Left kidney (tissue), 2 donors: ENCODE data around the gene CDK5RAP3. TPM values are rescaled to one million over a fixed set of nuclear protein-coding genes. Genes with fewer than 3 reads are reported as not detected.
"Not testable (repeated sequence)": the region's sequence is repeated elsewhere in the genome, so short reads cannot be mapped to it uniquely, and the experiment has no call there.

Experiments used
- DNase-seq: peaks from one replicate; pipeline ENCODE4 v3.0.0-alpha.2; 2013
- polyA plus RNA-seq: library from polyadenylated mRNA; unstranded; fragments of 120-200 nt; gene quantifications from one replicate; pipeline ENCODE4 v1.2.1, GENCODE V29; 2013; ENCODE audit not compliant: insufficient read length

Gene CDK5RAP3
- polyA plus RNA-seq, 1 donor: 186 TPM

DNA sequence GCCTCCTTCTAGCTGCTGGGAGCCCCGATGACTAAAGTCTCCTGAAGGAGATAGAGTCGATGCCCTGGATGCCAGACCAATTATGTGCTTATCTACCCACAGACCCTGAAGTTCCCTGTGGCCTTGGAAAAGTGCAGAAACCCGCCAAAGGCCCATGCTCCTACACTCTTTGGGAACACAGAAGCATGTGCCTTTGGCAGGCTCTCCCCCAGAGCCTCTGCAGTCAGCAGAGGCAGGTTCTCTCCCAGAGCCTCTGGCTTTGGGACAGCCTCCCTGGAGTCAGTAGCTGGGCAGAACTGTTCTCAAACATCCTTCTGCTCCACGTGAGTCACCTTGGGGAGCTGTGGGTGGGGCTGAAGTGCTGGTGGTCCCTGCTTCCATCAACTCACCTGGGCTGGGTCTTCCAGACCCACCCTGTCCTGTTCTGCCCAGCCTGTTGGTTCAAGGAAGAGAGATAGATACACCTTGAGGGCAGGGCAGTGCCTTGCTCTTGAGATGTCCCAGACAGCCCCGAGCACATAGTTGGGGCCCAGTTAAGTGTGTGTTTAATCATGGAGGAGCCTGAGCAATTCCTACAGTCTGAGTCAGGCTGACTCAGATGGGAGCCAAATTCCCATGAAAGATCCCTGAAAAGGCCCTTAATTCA, 3.2 kb upstream of the CDK5RAP3 start:
- no peak for DNase-seq

DNA sequence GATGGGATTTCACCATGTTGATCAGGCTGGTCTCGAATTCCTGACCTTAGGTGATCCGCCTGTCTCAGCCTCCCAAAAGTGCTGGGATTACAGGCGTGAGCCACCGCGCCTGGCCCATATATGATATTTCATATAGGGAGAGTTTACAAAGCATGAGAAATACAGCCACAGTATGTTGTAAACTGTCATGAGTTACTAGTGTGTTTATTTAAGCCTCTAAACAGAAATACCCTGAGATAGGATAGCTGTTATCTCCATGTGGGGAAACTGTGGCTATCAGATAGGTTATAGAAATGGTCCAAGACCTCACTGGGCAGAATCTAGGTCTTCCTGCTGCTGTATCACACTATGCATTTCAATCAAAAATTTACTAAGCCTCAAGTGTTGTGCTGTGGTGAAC, 2.1 kb upstream of the CDK5RAP3 start:
- DNase-seq: no peak

DNA sequence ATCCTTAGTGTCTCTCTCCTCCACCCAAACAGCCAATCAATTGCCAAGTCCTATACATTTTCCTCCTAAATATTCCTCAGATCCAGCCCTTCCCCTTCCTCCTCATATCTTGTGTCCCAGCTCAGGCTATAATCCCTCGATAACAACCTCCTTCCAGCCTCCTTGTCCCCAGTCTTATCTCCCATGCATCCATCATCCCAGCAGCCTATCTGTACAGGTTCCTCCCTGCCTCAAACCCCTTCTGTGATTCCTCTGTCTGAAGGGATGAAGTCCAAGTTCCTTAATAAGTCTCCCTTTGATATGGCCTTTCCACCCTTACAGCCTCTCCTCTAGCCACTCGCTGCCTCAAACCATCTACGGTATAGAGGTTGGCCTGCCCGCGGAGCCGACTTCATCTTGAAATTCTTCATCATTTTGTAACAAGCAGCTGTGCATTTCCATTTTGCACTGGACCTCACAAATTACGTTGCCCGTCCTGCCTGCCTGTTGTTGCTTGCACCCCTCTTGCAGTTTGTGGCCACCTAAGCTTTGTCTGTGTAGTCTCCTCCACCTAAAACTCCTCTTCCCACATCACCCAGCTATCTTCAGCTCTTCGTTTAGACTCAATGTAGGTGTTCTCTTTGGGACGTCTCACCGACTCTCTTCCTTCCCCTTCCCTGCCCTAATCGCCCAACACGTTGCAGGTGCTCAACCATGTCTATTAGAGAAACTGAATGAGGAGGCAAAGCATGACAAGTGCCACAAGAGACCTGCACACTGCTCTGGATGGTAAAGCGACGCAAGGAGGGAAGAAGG, 786 bp upstream of the CDK5RAP3 start:
- DNase-seq: no peak

DNA sequence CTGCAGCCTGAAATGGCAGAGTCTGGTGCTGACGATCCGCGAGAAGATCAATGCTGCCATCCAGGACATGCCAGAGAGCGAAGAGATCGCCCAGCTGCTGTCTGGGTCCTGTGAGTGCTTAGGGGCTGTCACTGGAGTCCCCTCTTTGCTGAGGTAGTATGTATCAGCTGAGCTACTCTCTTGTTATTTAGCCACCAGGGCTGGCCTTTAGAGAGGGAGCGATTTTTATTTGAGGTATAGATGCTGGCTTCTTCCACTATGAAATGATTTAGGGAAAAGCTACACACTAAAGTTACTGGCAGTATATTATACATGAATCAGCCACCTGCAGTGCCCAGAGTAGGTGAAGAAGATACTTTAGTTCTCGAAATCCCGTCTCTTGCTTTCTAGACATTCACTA, 2.6 kb downstream of the CDK5RAP3 start:
- no peak for DNase-seq

DNA sequence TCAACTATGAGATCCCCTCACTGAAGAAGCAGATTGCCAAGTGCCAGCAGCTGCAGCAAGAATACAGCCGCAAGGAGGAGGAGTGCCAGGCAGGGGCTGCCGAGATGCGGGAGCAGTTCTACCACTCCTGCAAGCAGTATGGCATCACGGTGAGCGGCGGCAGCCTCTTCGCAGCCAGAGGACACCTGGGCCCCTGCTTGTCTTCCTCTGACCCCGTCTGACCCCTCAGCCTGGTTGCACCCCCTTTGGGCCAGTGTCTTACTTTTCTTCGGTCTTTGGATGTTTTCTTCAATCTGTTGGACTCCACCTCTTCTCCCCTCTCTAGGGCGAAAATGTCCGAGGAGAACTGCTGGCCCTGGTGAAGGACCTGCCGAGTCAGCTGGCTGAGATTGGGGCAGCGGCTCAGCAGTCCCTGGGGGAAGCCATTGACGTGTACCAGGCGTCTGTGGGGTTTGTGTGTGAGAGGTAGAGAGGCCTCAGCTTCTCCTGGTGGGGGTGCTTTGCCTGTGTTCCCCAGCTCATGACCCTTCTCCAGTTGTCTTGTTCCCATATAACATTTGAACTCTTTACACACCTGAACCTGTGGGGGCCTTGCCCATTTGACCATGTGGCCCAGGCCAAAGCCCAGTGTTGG, 4.4 kb downstream of the CDK5RAP3 start:
- no peak for DNase-seq

DNA sequence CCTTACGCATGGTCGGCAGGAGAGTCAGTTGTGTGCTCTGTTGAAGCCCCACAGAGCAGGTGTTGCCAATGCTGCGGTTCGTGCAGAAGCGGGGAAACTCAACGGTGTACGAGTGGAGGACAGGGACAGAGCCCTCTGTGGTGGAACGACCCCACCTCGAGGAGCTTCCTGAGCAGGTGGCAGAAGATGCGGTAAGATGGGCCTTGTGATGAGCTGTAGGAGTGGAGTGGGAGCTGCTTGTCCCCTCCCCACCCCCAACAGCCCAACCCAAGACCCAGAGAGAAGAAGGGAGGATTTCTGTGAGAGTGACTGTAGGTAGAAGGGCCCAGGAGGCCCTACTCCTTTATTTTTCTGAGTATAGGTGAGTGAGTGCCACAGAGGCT, 4.9 kb downstream of the CDK5RAP3 start:
- no peak for DNase-seq

DNA sequence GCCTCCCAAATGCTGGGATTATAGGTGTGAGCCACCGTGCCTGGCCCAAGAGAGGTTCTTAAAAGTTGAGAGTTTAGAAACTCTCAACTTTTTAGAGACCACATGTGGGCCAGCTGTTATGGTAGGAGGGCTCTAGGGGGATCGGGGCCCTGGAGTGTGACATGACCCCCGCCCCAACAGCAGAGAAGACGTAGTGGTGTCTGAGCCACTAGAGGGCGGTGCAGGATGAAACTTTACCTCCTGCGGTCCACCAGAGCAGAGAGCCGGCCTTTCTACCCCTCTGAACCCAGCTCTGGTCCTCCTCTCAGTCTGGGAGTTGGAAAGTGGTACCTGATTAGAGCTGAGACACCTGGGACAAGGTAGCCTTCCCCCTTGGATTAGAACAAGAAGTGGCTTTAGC, 7.4 kb downstream of the CDK5RAP3 start:
- no peak for DNase-seq

DNA sequence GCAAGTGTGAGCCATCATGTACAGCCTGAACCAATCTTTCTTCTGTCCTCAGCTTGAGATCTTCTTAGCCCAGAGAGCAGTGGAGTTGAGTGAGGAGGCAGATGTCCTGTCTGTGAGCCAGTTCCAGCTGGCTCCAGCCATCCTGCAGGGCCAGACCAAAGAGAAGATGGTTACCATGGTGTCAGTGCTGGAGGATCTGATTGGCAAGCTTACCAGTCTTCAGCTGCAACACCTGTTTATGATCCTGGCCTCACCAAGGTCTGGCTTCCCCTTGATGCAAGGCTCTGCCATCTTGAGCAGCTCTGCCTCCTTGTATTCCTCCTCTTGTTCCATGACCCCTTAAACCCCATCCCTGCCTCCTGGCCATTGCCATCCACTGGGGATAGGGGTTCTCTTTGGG, 9.6 kb downstream of the CDK5RAP3 start:
- no peak for DNase-seq

DNA sequence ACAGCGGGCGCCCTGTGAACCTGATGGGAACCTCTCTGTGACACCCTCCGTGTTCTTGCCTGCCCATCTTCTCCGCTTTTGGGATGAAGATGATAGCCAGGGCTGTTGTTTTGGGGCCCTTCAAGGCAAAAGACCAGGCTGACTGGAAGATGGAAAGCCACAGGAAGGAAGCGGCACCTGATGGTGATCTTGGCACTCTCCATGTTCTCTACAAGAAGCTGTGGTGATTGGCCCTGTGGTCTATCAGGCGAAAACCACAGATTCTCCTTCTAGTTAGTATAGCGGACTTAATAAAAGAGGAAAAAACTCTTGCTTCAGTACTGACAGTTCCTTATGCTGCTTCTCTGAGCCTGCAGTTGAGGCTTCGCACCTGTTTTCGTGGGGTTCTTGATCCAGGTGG, 10.5 kb downstream of the CDK5RAP3 start:
- DNase-seq: no peak

DNA sequence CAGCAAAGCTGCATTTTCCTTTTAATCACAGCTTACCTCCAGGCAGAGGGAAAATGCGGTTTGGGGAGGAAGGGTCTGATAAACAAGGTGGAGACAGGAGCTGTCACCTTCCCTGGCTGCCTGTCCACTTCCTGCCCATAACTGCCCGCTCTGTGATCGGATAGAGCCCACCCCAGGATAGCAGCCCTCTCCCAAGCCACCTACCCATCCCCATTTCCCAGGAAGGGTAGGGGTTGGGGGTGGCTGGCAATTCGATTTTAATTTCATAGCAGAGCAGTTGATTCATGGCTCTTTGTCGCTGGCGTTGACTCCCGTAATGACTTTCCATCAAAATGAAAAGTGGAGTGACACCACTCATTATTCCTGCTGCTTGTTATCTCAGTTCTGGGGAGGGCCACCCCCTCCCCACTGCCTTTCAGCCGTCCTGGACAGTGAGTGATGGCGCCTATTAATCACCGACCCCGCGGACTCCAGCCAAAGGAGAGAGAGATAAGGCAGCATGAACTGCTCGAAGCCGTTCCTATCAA, 11.2 kb downstream of the CDK5RAP3 start:
- no peak for DNase-seq

DNA sequence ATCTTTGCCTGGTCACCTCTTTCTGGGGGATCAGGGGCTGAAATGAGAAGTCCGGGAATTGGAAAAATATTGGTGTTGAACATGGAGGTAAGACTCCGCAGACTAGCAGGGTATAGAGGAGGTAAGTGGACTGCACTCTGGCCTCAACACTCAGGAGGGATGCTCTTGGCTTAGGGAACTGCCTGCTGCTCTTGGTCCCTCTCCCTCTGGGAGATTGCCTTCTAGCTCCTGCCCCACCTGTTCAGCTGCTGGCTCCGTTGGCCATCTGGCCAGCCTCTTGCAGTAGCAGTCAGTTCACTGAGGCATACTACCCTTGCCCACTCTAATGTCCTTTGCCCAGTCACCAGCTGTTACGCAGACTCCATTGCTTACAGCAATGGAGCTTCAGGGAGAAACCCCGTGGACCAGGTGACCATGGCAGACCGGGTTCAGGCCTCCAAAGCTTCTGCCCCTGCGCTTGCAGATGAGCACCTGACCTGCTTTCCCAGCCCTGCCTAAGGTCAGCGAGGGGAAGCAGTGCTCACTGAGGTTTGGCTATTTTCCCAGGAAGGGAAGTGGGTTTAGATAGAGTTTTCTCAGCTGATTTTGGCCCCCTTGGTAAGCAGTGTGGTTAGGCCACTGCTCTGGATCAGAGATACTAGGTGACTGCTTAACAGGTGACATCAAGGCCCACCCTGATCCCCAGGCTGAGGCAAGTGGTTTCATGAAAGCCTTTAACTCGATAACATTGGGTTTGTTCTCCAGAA, 11.9 kb downstream of the CDK5RAP3 start:
- no peak for DNase-seq

DNA sequence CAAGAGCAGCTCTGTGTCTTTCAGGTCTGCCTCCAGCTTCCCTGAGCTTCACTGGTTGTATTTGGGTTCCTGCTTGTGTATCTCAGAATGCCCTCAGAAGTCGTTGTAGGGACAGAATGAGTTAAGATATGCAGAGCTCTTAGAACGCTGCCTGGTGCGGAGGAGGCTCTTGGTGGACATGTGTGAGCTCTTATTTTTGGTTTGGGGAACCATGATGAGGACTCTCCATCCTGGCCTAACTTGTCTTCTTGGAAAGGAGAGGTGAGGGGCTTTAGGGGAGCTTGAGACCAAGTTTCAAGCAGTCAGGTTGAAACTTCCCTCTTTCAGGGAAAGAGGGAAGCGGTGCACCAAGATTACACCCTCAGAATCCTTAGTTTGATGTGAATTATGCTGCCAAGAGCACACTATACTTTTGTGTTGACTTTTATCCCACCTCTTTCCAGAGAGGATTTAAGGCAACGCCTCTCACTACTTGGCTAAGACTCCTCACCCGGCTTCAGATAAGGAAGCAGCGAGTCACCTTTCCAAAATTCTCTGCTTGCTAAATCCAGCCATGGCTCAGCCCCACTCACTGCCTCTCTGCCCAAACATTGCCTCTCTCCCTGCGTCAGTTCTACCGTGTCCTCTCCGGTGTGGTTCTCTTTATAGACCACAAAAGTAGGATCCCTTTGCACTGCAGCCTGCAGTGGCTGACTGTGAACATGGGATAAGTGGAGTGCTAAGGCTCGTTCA, 12.7 kb downstream of the CDK5RAP3 start:
- no peak for DNase-seq

DNA sequence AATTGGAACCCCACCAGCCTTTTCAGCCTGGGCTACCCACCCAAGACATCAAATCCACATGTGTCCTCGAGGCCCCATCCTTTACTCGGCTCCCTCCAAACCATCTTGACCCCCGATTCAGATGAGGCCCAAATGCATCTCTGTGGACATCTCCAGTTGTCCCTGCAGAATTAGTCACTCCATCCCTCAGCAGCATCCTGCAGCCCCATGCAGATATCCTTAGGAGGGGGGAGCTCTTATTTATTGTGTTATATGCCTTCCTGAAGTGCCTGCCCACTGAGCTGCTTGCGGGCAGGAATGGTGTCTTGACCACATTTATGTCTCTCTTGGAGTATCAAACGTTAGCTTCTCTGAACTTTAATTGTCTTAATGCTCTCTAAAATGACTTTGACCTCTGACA, 15.6 kb downstream of the CDK5RAP3 start:
- DNase-seq: no peak

DNA sequence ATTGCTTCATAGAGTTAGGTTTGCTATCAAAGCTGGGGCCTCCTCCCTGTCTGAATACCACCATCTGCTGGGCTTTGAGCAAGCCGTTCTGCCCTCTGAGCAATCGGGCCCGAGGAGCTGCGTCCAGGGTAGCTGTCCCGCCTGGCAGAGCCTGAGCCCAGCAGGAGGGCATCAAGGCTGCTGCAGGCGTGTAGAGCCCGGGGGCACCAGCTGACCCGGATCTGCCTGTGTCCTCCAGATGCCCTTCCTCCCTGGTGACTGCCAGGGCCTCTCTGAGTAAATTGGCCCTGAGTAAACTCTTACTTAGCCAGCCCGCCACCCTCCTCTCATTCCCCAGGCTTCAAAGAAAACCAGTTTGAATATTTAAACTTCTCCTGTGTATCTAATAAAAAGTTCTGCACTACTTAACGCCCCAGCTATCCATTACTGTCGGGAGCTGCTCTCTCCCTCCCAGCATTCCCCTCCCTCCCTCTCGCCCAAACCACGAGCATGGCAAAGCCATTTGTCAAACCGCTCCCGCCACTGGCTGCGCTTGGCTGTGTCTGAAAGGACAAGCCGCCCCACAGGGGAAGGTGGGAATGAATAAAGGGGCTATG, 16.4 kb downstream of the CDK5RAP3 start:
- DNase-seq: peak; percentile 67

DNA sequence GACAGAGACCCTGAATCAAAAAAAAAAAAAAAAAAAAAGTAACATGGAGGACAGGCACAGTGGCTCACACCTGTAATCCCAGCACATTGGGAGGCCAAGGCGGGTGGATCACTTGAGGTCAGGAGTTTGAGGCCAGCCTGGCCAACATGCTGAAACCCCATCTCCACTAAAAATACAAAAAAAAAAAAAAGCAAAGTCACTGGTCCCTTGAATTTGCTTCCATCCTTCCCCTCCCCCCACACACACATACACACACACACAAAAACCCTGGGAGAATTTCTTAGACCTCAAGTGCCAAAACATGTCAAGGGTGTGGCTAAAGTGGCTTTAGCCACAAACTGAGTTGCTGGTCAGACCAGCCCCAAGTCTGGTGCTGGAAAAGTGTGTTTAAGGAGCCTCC, 17.5 kb downstream of the CDK5RAP3 start:
- DNase-seq: not testable (repeated sequence)

DNA sequence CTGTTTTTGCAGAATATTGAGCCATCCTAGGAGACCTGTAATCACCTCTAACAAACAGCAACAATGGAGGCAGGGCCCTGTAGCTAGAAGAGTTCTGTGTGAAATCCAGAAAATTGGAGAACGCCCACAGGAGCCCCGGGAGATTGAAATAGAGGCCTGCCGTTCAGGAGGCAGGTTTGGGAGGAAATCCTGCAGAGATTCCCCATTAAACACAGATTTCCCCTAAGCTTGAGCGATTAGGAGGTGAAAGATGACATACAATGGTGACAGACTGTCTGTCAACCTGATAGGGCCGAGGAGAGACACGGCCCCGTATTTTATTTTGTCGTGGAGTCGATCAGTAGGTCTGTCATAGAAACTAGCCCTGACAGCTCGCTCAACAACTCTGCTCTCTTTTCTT, 18.2 kb downstream of the CDK5RAP3 start:
- DNase-seq: no peak

DNA sequence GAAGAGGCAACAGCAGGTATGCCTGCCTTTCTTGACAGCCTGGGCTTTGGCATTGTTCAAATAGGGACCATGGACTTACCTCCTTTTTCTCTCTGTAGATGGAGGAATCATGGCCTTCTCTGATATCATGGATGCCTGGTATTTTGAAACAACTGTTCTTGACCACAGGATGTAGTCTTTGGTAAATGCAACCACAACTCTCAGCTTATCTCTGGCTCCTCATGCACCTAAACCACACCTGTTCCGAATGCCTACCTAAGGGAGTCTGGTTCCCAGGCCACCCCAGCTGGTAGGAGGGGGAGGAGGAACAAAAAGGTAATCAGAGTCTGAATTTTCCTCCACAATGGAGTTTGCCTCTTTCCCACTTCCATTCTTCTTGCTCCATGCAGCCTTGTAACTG, 18.8 kb downstream of the CDK5RAP3 start:
- DNase-seq: no peak

DNA sequence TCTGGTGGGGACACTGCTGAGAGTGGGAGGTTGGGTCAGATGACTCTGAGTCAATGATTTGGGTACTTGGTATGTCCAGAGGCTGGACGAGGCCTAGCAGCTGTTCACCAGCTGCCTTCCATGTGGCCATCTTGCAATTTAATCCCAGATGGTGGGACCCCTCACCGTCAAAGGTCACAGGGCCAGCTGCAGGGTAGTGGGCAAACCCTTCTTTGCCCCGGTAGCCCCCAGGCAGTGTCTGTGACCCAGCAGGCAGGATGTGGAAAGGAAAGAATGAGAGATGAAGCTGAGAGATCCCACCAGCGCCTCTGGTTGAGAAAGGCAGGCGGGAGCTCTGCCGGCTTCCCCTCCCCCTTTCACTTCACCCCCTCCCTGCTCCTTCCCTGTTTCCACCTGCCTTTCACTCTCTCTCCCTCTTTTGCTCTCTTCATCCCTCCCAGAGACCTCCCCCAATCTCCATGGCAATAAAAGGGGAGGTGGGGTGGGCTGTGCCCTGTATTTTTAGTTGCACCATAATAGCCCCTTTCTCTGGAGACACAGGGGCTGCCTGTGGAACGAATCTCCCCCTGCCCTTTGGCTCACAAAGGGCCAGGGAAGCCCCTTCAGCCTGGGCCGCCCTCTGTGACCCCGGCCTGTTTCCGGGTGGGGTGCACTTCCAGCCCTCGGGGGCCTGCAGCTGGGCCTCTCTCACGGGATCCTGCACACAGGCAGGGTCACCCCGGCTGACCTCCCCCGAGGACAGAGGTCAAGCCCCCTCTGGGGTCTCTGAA, 20.2 kb downstream of the CDK5RAP3 start:
- DNase-seq: no peak

DNA sequence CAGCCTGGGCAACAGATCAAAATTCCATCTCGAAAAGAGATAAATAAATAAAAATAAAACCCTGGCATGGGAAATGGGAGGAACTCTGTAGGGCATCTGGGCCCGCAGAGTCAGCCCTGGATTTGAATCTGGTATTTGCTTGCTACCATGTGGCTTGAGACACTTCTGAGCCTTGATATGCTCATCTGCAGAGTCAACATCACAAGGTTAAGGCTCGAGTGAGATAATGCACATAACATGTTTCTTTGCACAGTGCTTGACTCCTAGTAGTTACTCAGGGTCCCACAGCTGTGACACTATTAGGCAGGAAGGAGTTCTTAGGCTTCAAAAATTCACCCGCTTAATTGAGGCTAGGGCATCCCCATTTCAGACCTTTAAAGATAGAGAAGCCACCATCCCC, 21.3 kb downstream of the CDK5RAP3 start:
- no peak for DNase-seq

DNA sequence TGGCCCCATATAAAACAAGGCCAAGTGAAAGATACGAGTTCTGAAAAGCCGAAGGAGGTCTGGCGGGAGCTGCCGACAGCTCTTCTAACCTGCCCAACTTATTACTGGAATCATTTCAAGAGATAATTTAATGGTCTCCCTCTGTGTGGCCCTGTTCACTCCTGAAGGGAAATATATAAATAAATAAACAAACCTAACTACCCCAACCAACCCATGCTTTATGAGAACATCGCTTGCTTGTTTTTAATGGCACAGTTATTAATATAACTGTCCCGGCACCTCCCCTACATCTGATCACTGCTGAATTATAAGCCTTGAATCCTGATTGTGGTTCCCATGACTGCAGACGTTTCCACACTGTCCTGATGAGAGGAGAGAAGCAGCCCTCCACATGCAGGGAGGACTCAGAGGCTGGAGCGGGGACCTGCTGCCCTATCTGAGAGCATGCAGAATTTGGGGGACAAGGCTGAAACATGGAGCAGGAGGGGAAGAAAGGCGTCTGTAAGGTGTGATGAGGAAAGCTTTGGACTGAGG, 22.2 kb downstream of the CDK5RAP3 start:
- DNase-seq: no peak
